HCT116 (cell line): ENCODE results near the gene IL1RAPL1. TPM values are rescaled to one million over a fixed set of nuclear protein-coding genes. Genes with fewer than 3 reads are reported as not detected.
A peak's percentile ranks its signal among the peaks of the same experiment; 100 is the strongest.

Experiments used
- ATAC-seq: fragments of 200-7000 bp; cut with Tn5 transposase; 2 replicates; pipeline ENCODE4 v1.9.1; 2020; ENCODE audit warnings: mild to moderate bottlenecking, moderate library complexity
- Bru-seq: library from RNA; stranded (reverse); fragments of 400-500 nt; gene quantifications from one replicate; lab custom pipeline; 2021; lab: Mats Ljungman, UMichigan
- BruChase-seq, 2 experiments: library from RNA; stranded (reverse); fragments of 400-500 nt; gene quantifications; one replicate each; lab custom pipeline; 2021; lab: Mats Ljungman, UMichigan
- BruUV-seq: library from RNA; stranded (reverse); fragments of 400-500 nt; replicated peaks from 2 replicates; lab custom pipeline; 2021; lab: Mats Ljungman, UMichigan
- CTCF ChIA-PET: fragments of 300-600 bp; sonication (Branson Sonifier 250); formaldehyde crosslinking; loops from one replicate; lab custom pipeline; 2021; ENCODE audit warnings: antibody characterized with exemption; lab: Charles Lee
- POLR2A ChIA-PET: fragments of 300-600, 350-600 bp; sonication (Branson Sonifier 250); formaldehyde crosslinking; loops from one replicate; lab custom pipeline; 2021; ENCODE audit warnings: antibody characterized with exemption; lab: Charles Lee
- RAD21 ChIA-PET, 2 experiments: fragments of 300-600 bp; sonication (Branson Sonifier 250); formaldehyde crosslinking; loops; one replicate each; lab custom pipeline; 2023; ENCODE audit warnings: low total read pairs in 2 of 2; ENCODE audit not compliant: uncharacterized antibody in 2 of 2, unreplicated experiment in 2 of 2, low non-redundant PET in 1 of 2; lab: Charles Lee
- DNase-seq: peaks from one replicate; pipeline ENCODE4 v3.0.0-alpha.2; 2010; ENCODE audit warnings: low read depth, low spot score
- H2AFZ ChIP-seq: fragments of 200-600 bp; shearing (Covaris generic), sonication (generic); 2 replicates; pipeline ENCODE4 v1.6.1; 2017; ENCODE audit warnings: low read depth, mixed run types, mixed read lengths, antibody characterized with exemption, low read length; ENCODE audit not compliant: poor library complexity, severe bottlenecking
- H3K27ac ChIP-seq: 2 replicates; pipeline ENCODE4 v1.5.1; 2012; ENCODE audit warnings: low read depth, low read length
- H3K27me3 ChIP-seq: fragments of 200-600 bp; sonication (generic); 2 replicates; pipeline ENCODE4 v1.6.1; 2016; ENCODE audit warnings: mixed run types, low read length, mixed read lengths; ENCODE audit not compliant: insufficient read depth
- H3K36me3 ChIP-seq, 2 experiments: fragments of 200-500 bp in 1 of 2; fragments of 200-600 bp in 1 of 2; sonication (Bioruptor generic) in 1 of 2; sonication (generic) in 1 of 2; 2 replicates each; pipeline versions ENCODE4 v1.5.1 to v1.6.1; 2014 to 2016; ENCODE audit warnings: low read length in 2 of 2, inconsistent platforms in 1 of 2, mixed read lengths in 1 of 2, mixed run types in 1 of 2; ENCODE audit not compliant: insufficient read depth in 2 of 2, control insufficient read depth in 1 of 2
- H3K4me1 ChIP-seq, 2 experiments: fragments of 200-600 bp in 1 of 2; sonication (generic) in 1 of 2; 2 replicates each; pipeline versions ENCODE4 v1.5.1 to v1.6.1; 2012 to 2017; ENCODE audit warnings: low read length in 2 of 2, inconsistent platforms in 1 of 2, mild to moderate bottlenecking in 1 of 2, mixed read lengths in 1 of 2, mixed run types in 1 of 2, moderate library complexity in 1 of 2; ENCODE audit not compliant: insufficient read depth in 2 of 2, control insufficient read depth in 1 of 2
- H3K4me2 ChIP-seq: fragments of 200-600 bp; sonication (generic); 2 replicates; pipeline ENCODE4 v1.6.1; 2017; ENCODE audit warnings: mixed run types, low read length, mixed read lengths
- H3K4me3 ChIP-seq, 2 experiments: fragments of 200-600 bp in 1 of 2; sonication (generic) in 1 of 2; replicated peaks in 1 of 2; 2 replicates each; pipeline ENCODE4 v1.5.1; 2011 to 2016; ENCODE audit warnings: low read length in 2 of 2, control low read depth in 1 of 2, low read depth in 1 of 2, mild to moderate bottlenecking in 1 of 2, mixed read lengths in 1 of 2, mixed run types in 1 of 2
- H3K79me2 ChIP-seq: fragments of 200-600 bp; sonication (generic); 2 replicates; pipeline ENCODE4 v1.6.1; 2017; ENCODE audit warnings: mild to moderate bottlenecking, mixed run types, low read length, moderate library complexity, mixed read lengths; ENCODE audit not compliant: insufficient read depth
- H3K9ac ChIP-seq: fragments of 200-600 bp; sonication (generic); 2 replicates; pipeline ENCODE4 v1.6.1; 2016; ENCODE audit warnings: low read length, mixed read lengths
- H3K9me2 ChIP-seq: fragments of 200-600 bp; sonication (generic), shearing (Covaris generic); 2 replicates; pipeline ENCODE4 v1.6.1; 2017; ENCODE audit warnings: mixed run types, mild to moderate bottlenecking, moderate library complexity; ENCODE audit not compliant: insufficient read depth
- H3K9me3 ChIP-seq, 2 experiments: fragments of 200-500 bp in 1 of 2; fragments of 200-600 bp in 1 of 2; sonication (Bioruptor generic) in 1 of 2; sonication (generic) in 1 of 2; 2 replicates each; pipeline ENCODE4 v1.6.1; 2014 to 2017; ENCODE audit warnings: low read length in 2 of 2, mixed read lengths in 2 of 2, inconsistent platforms in 1 of 2, low read depth in 1 of 2, mild to moderate bottlenecking in 1 of 2, mixed run types in 1 of 2, moderate library complexity in 1 of 2; ENCODE audit not compliant: control insufficient read depth in 1 of 2, insufficient read depth in 1 of 2
- H4K20me1 ChIP-seq: fragments of 200-600 bp; sonication (generic), shearing (Covaris generic); 2 replicates; pipeline ENCODE4 v1.6.1; 2017; ENCODE audit warnings: mixed run types, mild to moderate bottlenecking, moderate library complexity; ENCODE audit not compliant: insufficient read depth
- CEBPB ChIP-seq: IDR thresholded peaks from 2 replicates; pipeline ENCODE4 v1.6.1; 2012; ENCODE audit warnings: low read depth
- EGR1 ChIP-seq: IDR thresholded peaks from 2 replicates; pipeline ENCODE4 v1.6.1; 2012; ENCODE audit warnings: low read depth
- EZH2phosphoT487 ChIP-seq: fragments of 200-600 bp; IDR thresholded peaks from 2 replicates; pipeline ENCODE4 v1.6.1; 2018; ENCODE audit warnings: antibody characterized with exemption, borderline replicate concordance
- FOSL1 ChIP-seq: IDR thresholded peaks from 2 replicates; pipeline ENCODE4 v1.6.1; 2012; ENCODE audit warnings: low read depth
- MAX ChIP-seq: IDR thresholded peaks from 2 replicates; pipeline ENCODE4 v1.6.1; 2012
- POLR2AphosphoS5 ChIP-seq: IDR thresholded peaks from 2 replicates; pipeline ENCODE4 v1.6.1; 2011; ENCODE audit warnings: mild to moderate bottlenecking, low read depth, low read length, moderate library complexity
- RAD21 ChIP-seq: IDR thresholded peaks from 2 replicates; pipeline ENCODE4 v1.6.1; 2012; ENCODE audit warnings: low read depth, mild to moderate bottlenecking
- REST ChIP-seq: IDR thresholded peaks from 2 replicates; pipeline ENCODE4 v1.6.1; 2012; ENCODE audit warnings: low read depth
- SP1 ChIP-seq: IDR thresholded peaks from 2 replicates; pipeline ENCODE4 v1.6.1; 2012; ENCODE audit warnings: low read depth
- intact Hi-C: fragments of 100-400 bp; cut with micrococcal nuclease; formaldehyde crosslinking; loops from 2 replicates; pipeline ENCODE4 v1.10.0; 2022
- long read RNA-seq: library from polyadenylated mRNA; unstranded; transcript quantifications from one replicate; pipeline ENCODE4 v2.0.0, GENCODE V29; 2021; ENCODE audit not compliant: unreplicated experiment
- polyA plus RNA-seq: library from polyadenylated mRNA; unstranded; fragments of >200 nt; gene quantifications from 2 replicates; pipeline ENCODE4 v1.2.1, GENCODE V29; 2012; ENCODE audit warnings: missing spikeins
- total RNA-seq: library from RNA; stranded (reverse); gene quantifications from one replicate; pipeline ENCODE4 v1.2.1, GENCODE V29; 2021; ENCODE audit not compliant: unreplicated experiment
- TF ChIP-seq, protein P1 (sequence below), 3 experiments: fragments of 200-600 bp in 1 of 3; sonication (generic) in 1 of 3; IDR thresholded peaks in 2 of 3; conservative IDR thresholded peaks in 1 of 3; 2 replicates each; pipeline ENCODE4 v1.5.1; 2012 to 2017; ENCODE audit warnings: low read depth in 2 of 3, low read length in 2 of 3, antibody characterized with exemption in 1 of 3, borderline replicate concordance in 1 of 3, control low read depth in 1 of 3, mild to moderate bottlenecking in 1 of 3, mixed read lengths in 1 of 3, mixed run types in 1 of 3, moderate library complexity in 1 of 3; ENCODE audit not compliant: insufficient read depth in 1 of 3

IL1RAPL1 gene
- total RNA-seq (2.8 TPM), Bru-seq, nascent RNA (percentile 75 among the genes with signal in this experiment), BruChase-seq, experiment 1, labeled RNA remaining after a 6-hour chase (percentile 67 among the genes with signal in this experiment), BruChase-seq, experiment 2, labeled RNA remaining after a 2-hour chase (percentile 86 among the genes with signal in this experiment)
- 0.42 and 0.45 TPM in 2 replicates for polyA plus RNA-seq
- long read RNA-seq, partial matches to known transcripts, result 2 of 4 reads
- long read RNA-seq, other reads (novel, unspliced or antisense), result 2 of 4 reads

GRCh38 chrX:28586981-28587551, at the start of gene IL1RAPL1:
Gene IL1RAPL1, plus strand, starts transcription at chrX:28587446.
- H3K9ac ChIP-seq, result peak within 1 kb of the TSS; percentile 70

More at GRCh38 chrX:28586981-28587551, at the start of gene IL1RAPL1:
- H3K4me3 ChIP-seq, result peak within 1 kb of the TSS; percentile 56 to 70
- H3K9me2 ChIP-seq, result no peaks in the 10 kb centered on the region
- peak within 1 kb of the TSS; percentile 81 for H3K4me2 ChIP-seq
- no peaks in the 10 kb centered on the region for H4K20me1 ChIP-seq
- POLR2A ChIA-PET, result no interaction called here
- peak; percentile 68 for ATAC-seq
- CTCF ChIA-PET, result interaction anchor here (0.6 kb wide), 1 partner anchor 229 kb away, joined by 4 read pairs; no protein-coding TSS in a partner anchor
- H3K4me1 ChIP-seq, result peaks cover 7 to 49% of the 10 kb centered on the region in 2 experiments
- peaks cover 47% of the 10 kb centered on the region for H3K79me2 ChIP-seq
- RAD21 ChIA-PET, result interaction anchor here in 1 of 2 experiments (0.6 kb wide), 1 partner anchor 78 kb away, joined by 3 read pairs; no protein-coding TSS in a partner anchor
- H3K27ac ChIP-seq, result peak within 1 kb of the TSS; percentile 87
- H3K9me3 ChIP-seq, result no peaks in the 10 kb centered on the region
- no peaks in the 10 kb centered on the region for H3K36me3 ChIP-seq
- TF ChIP-seq MAX (0 out of 2 replicates have a peak, but pooled peaks have one; percentile 34), POLR2AphosphoS5 (0 out of 2 replicates have a peak, but pooled peaks have one; percentile 27), RAD21 (peak; percentile 56), SP1 (0 out of 2 replicates have a peak, but pooled peaks have one; percentile 26), FOSL1 (peak; percentile 57), CEBPB (peak; percentile 46; the same call in 1 of the 2 replicates), EZH2phosphoT487 (no peak), REST (no peak), EGR1 (no peak)
- TF ChIP-seq, protein P1, sequence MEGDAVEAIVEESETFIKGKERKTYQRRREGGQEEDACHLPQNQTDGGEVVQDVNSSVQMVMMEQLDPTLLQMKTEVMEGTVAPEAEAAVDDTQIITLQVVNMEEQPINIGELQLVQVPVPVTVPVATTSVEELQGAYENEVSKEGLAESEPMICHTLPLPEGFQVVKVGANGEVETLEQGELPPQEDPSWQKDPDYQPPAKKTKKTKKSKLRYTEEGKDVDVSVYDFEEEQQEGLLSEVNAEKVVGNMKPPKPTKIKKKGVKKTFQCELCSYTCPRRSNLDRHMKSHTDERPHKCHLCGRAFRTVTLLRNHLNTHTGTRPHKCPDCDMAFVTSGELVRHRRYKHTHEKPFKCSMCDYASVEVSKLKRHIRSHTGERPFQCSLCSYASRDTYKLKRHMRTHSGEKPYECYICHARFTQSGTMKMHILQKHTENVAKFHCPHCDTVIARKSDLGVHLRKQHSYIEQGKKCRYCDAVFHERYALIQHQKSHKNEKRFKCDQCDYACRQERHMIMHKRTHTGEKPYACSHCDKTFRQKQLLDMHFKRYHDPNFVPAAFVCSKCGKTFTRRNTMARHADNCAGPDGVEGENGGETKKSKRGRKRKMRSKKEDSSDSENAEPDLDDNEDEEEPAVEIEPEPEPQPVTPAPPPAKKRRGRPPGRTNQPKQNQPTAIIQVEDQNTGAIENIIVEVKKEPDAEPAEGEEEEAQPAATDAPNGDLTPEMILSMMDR (IDR thresholded peaks at IDR 0.05 in 2 of 3, conservative IDR thresholded peaks at IDR 0.05 in 1 of 3; ENCODE audit: borderline replicate concordance in 1 of 3, insufficient read depth in 1 of 3, low read depth in 2 of 3, low read length in 2 of 3), result 0 out of 6 replicates have a peak, but pooled peaks have one; percentile 7 to 27 (median 18)
- intact Hi-C loops, result loop anchor here (2.0 to 10.0 kb wide), 2 partner anchors 410 to 662 kb away; no protein-coding TSS in a partner anchor
- DNase-seq, result no peak
- BruUV-seq, result no TSS peak
- H3K27me3 ChIP-seq, result no peaks in the 10 kb centered on the region
- peak within 1 kb of the TSS; percentile 68 for H2AFZ ChIP-seq
